HG02840 (cell line): ENCODE data around the gene VEZF1.
"Not testable (repeated sequence)": the region's sequence is repeated elsewhere in the genome, so short reads cannot be mapped to it uniquely, and the experiment has no call there.

ENCODE experiments used
- ATAC-seq: cut with Tn5 transposase; IDR thresholded peaks from one replicate; pipeline ENCODE4 v1.9.1; 2021; ENCODE audit warnings: mild to moderate bottlenecking, moderate library complexity, moderate number of reproducible peaks; ENCODE audit not compliant: unreplicated experiment, low FRiP score

VEZF1 gene

GRCh38 chr17:57976594-57976993, 11.5 kb downstream of the VEZF1 start:
- no peak for ATAC-seq

GRCh38 chr17:57975044-57975443, 13.0 kb downstream of the VEZF1 start:
- ATAC-seq: no peak

GRCh38 chr17:57974053-57974824, 13.8 kb downstream of the VEZF1 start:
- not testable (repeated sequence) for ATAC-seq

GRCh38 chr17:57972151-57972550, 15.9 kb downstream of the VEZF1 start:
- no peak for ATAC-seq

GRCh38 chr17:57971572-57971971, 16.5 kb downstream of the VEZF1 start:
- ATAC-seq: no peak

- ATAC-seq: no peak
Observed at GRCh38 chr17:57970710-57971109, 17.3 kb downstream of the VEZF1 start.

- ATAC-seq: no peak
Observed at GRCh38 chr17:57968456-57968855, 19.6 kb downstream of the VEZF1 start.

GRCh38 chr17:57966875-57967274, 21.2 kb downstream of the VEZF1 start:
- ATAC-seq: no peak

- no peak for ATAC-seq
Observed at GRCh38 chr17:57966246-57966645, 21.8 kb downstream of the VEZF1 start.

GRCh38 chr17:57965521-57966160, 22.4 kb downstream of the VEZF1 start:
- ATAC-seq: no peak

- no peak for ATAC-seq
Observed at GRCh38 chr17:57963149-57963511, 24.9 kb downstream of the VEZF1 start.

GRCh38 chr17:57962279-57963148, 25.5 kb downstream of the VEZF1 start:
- no peak for ATAC-seq

GRCh38 chr17:57959929-57960328, 28.1 kb downstream of the VEZF1 start:
- no peak for ATAC-seq

- not testable (repeated sequence) for ATAC-seq
Observed at GRCh38 chr17:57958391-57958790, 29.7 kb downstream of the VEZF1 start.

GRCh38 chr17:57957886-57958285, 30.2 kb downstream of the VEZF1 start:
- ATAC-seq: no peak

GRCh38 chr17:57957120-57957850, 30.8 kb downstream of the VEZF1 start:
- no peak for ATAC-seq

GRCh38 chr17:57956291-57957119, 31.5 kb downstream of the VEZF1 start:
- ATAC-seq: peak; percentile 69

- ATAC-seq: no peak
Observed at GRCh38 chr17:57955183-57955931, 32.7 kb downstream of the VEZF1 start, which contains the start of gene CUEDC1. CUEDC1 (minus strand) TSS chr17:57955412; CDS start chr17:57885564, 69,848 bp downstream.
